HS-5 (cell line): ENCODE measurements around the gene PCNP.
"Not testable (repeated sequence)": the region's sequence is repeated elsewhere in the genome, so short reads cannot be mapped to it uniquely, and the experiment has no call there.

ENCODE experiments used
- DNase-seq: peaks from one replicate; pipeline ENCODE4 v3.0.0-alpha.2; 2012; ENCODE audit warnings: low read depth

The PCNP gene

GRCh38 chr3:101633186-101633585 is 59.2 kb downstream of the PCNP start:
- no peak for DNase-seq

GRCh38 chr3:101634591-101635196 is 60.7 kb downstream of the PCNP start:
- DNase-seq: no peak

- no peak for DNase-seq
Observed at GRCh38 chr3:101635345-101635744, 61.4 kb downstream of the PCNP start.

DNA sequence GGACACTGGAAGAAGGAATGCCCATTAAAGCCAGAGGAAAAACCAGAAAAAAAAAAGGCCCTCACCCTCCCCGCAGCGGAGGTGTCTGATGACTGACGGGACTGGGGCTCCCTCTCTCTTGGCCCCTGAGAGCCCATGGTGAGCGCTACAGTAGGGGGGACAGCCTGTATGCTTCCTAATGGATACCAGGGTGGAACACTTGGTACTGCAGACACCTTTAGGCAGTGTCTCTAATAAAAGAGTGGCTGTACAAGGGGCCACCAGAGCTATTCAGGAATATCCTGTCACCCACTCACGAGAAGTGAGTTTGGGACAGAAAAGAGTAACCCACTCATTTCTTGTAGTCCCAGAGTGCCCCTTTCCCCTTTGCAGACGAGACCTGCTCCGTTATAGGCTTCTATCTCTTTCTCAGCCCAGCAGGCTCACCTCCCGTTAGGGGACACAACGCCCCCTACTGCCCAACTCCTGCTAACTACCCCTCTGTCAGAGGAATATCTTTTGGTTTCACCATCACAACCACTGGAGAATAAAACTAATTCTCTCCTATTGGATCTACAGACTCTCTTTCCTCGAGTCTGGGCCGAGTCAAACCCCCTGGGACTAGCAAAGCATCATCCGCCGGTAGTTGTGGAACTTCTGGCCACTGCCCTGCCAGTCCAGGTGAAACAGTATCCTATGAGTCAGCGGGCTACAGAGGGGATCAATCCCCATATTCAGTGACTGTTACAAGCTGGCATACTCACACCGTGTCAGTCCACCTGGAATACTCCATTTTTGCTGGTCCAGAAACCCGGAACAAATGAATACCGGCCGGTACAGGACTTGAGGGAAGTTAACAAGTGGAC is 62.2 kb downstream of the PCNP start:
- no peak for DNase-seq

- DNase-seq: no peak
Observed at GRCh38 chr3:101637451-101637850, 63.5 kb downstream of the PCNP start.

DNA sequence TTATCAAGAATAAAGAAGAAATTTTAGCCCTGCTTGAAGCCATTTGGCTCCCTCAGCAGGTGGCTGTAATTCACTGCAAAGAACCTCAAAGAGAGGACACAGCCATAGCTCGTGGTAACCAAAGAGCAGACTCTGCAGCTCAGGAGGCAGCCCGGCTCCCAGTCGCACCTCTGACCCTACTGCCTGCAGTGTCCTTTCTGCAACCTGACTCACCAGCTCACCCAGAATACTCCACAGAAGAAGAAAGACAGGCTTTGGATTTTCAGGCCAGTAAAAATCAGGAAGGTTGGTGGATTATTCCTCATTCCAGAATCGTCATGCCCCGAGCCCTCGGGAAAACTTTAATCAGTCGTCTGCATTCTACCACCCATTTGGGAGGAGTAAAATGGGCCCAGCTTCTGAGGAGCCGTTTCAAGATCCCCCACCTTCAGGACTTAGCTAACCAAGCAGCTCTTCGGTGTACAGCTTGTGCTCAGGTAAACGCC is 64.3 kb downstream of the PCNP start:
- no peak for DNase-seq

GRCh38 chr3:101639280-101639963 is 65.4 kb downstream of the PCNP start:
- no peak for DNase-seq

DNA sequence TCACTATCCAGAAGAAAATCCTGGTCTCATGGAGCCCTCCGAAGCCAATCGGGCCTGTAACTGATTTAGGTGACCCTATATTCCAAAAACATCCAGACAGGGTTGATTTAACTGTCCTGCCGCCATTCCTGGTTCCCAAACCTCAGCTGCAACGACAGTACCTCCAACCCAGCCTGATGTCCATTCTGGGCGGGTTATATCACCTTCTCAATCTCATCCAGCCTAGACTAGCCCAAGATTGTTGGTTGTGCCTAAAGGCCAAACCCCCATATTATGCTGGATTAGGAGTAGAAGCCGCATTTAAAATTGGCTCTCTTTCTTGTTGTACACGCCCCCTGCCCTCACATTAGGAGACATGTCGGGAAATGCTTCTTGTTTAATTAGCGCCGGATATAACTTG is 66.3 kb downstream of the PCNP start:
- no peak for DNase-seq

GRCh38 chr3:101641397-101642115 is 67.6 kb downstream of the PCNP start:
- not testable (repeated sequence) for DNase-seq

DNA sequence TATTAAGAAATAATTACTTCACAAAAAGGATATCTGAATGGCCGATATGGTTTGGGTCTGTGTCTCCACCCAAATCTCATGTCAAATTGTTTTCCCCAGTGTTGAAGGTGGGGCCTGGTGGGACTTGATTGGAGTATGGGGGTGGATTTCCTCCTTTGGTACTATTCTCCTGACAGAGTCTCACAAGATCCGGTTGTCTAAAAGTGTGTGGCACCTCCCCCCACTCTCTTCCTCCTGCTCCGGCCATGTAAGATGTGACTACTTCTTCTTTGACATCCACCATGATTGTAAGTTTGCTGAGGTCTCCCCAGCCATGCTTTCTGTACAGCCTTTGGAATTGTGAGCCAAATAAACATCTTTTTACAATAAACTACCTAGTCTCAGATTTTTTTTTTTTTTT is 68.5 kb downstream of the PCNP start:
- no peak for DNase-seq

GRCh38 chr3:101643009-101643844 is 69.2 kb downstream of the PCNP start:
- no peak for DNase-seq
